H1 (cell line): ENCODE measurements around the gene SH3RF3. TPM values are rescaled to one million over a fixed set of nuclear protein-coding genes. Genes with fewer than 3 reads are reported as not detected.

Experiments used
- CTCF ChIA-PET: fragments of 300-600 bp; sonication (Branson Sonifier 250); formaldehyde crosslinking; loops from one replicate; lab custom pipeline; 2021; ENCODE audit not compliant: partially characterized antibody; lab: Charles Lee
- POLR2A ChIA-PET: fragments of 300-600 bp; sonication (Branson Sonifier 250); formaldehyde crosslinking; loops from one replicate; lab custom pipeline; 2021; ENCODE audit warnings: inconsistent platforms; ENCODE audit not compliant: partially characterized antibody; lab: Charles Lee
- DNase-seq, 2 experiments: peaks; one replicate each; pipeline versions ENCODE4 v3.0.0 to v3.0.0-alpha.2; 2010 to 2022; ENCODE audit warnings: low spot score in 2 of 2, low read depth in 1 of 2, mixed read lengths in 1 of 2
- FAIRE-seq: peaks from 2 replicates; lab custom pipeline; 2011; peaks lifted over from hg19 to GRCh38; lab: Jason Lieb, UNC
- H2AFZ ChIP-seq: 2 replicates; pipeline ENCODE4 v1.8.1; 2012; ENCODE audit warnings: low read length, inconsistent platforms
- H2AK5ac ChIP-seq: 2 replicates; pipeline ENCODE4 v1.6.1; 2013; ENCODE audit warnings: low read depth, low read length
- H2BK120ac ChIP-seq: replicated peaks from 2 replicates; pipeline ENCODE3; 2013; ENCODE audit warnings: low read depth, low read length, inconsistent platforms
- H2BK12ac ChIP-seq: 2 replicates; pipeline ENCODE4 v1.6.1; 2013; ENCODE audit warnings: low read depth, low read length
- H2BK15ac ChIP-seq: 2 replicates; pipeline ENCODE4 v1.6.1; 2013; ENCODE audit warnings: low read length
- H2BK20ac ChIP-seq: 2 replicates; pipeline ENCODE4 v1.6.1; 2013; ENCODE audit warnings: low read length
- H2BK5ac ChIP-seq: 2 replicates; pipeline ENCODE4 v1.6.1; 2013; ENCODE audit warnings: low read depth, low read length
- H3K14ac ChIP-seq: 2 replicates; pipeline ENCODE4 v1.6.1; 2013; ENCODE audit warnings: inconsistent platforms; ENCODE audit not compliant: insufficient read length
- H3K18ac ChIP-seq: 2 replicates; pipeline ENCODE4 v1.6.1; 2013; ENCODE audit warnings: low read length; ENCODE audit errors: extremely low read depth
- H3K23ac ChIP-seq: 2 replicates; pipeline ENCODE4 v1.6.1; 2013; ENCODE audit warnings: inconsistent platforms; ENCODE audit not compliant: insufficient read length
- H3K23me2 ChIP-seq: 2 replicates; pipeline ENCODE4 v1.6.1; 2013; ENCODE audit warnings: low read depth, low read length
- H3K27ac ChIP-seq: 2 replicates; pipeline ENCODE4 v1.6.1; 2011; ENCODE audit warnings: low read depth, low read length, inconsistent platforms
- H3K27me3 ChIP-seq, 4 experiments: replicated peaks in 1 of 4; 1 replicate in 1 of 4; 2 replicates in 3 of 4; pipeline versions ENCODE4 v1.6.1 to v1.8.1; 2011 to 2013; ENCODE audit warnings: low read length in 3 of 4, mild to moderate bottlenecking in 3 of 4, inconsistent platforms in 2 of 4, mixed read lengths in 2 of 4, moderate library complexity in 1 of 4; ENCODE audit not compliant: control insufficient read depth in 3 of 4, insufficient read depth in 3 of 4; ENCODE audit errors: extremely low read depth in 1 of 4
- H3K36me3 ChIP-seq, 4 experiments: 2 replicates each; pipeline versions ENCODE4 v1.6.1 to v1.8.1; 2011 to 2013; ENCODE audit warnings: mild to moderate bottlenecking in 4 of 4, low read length in 3 of 4, moderate library complexity in 2 of 4, control low read depth in 1 of 4, inconsistent platforms in 1 of 4; ENCODE audit not compliant: insufficient read depth in 4 of 4, control insufficient read depth in 2 of 4
- H3K4ac ChIP-seq: replicated peaks from 2 replicates; pipeline ENCODE3; 2013; ENCODE audit warnings: low read length, low read depth, mixed read lengths, inconsistent platforms; ENCODE audit not compliant: insufficient read length
- H3K4me1 ChIP-seq, 4 experiments: replicated peaks in 1 of 4; 1 replicate in 1 of 4; 2 replicates in 3 of 4; pipeline versions ENCODE4 v1.6.1 to v1.8.1; 2011 to 2013; ENCODE audit warnings: low read length in 3 of 4, inconsistent platforms in 2 of 4, mixed read lengths in 1 of 4; ENCODE audit not compliant: insufficient read depth in 4 of 4, control insufficient read depth in 3 of 4
- H3K4me2 ChIP-seq, 2 experiments: 2 replicates each; pipeline versions ENCODE4 v1.6.1 to v1.8.1; 2011 to 2013; ENCODE audit warnings: low read depth in 2 of 2, low read length in 2 of 2, control low read depth in 1 of 2, inconsistent platforms in 1 of 2, mild to moderate bottlenecking in 1 of 2; ENCODE audit not compliant: insufficient read depth in 1 of 2
- H3K4me3 ChIP-seq, 4 experiments: fragments of 200-600, 300-600 bp in 1 of 4; sonication (generic), shearing (Covaris generic), sonication (Bioruptor Twin) in 1 of 4; 2 replicates each; pipeline versions ENCODE4 v1.5.1 to v1.8.1; 2011 to 2016; ENCODE audit warnings: low read length in 4 of 4, low read depth in 3 of 4, control low read depth in 2 of 4, inconsistent platforms in 2 of 4, mild to moderate bottlenecking in 2 of 4, mixed read lengths in 1 of 4, moderate library complexity in 1 of 4; ENCODE audit not compliant: insufficient read depth in 2 of 4; ENCODE audit errors: extremely low read depth in 1 of 4
- H3K56ac ChIP-seq: replicated peaks from 2 replicates; pipeline ENCODE3; 2013; ENCODE audit warnings: low read depth, mild to moderate bottlenecking, mixed read lengths, low read length, inconsistent platforms; ENCODE audit not compliant: insufficient read length
- H3K79me1 ChIP-seq: 2 replicates; pipeline ENCODE4 v1.6.1; 2013; ENCODE audit warnings: low read depth, low read length, control low read depth
- H3K79me2 ChIP-seq, 2 experiments: 2 replicates each; pipeline versions ENCODE4 v1.6.1 to v1.8.1; 2012 to 2013; ENCODE audit warnings: low read length in 2 of 2, mild to moderate bottlenecking in 2 of 2, inconsistent platforms in 1 of 2; ENCODE audit not compliant: insufficient read depth in 2 of 2, control insufficient read depth in 1 of 2
- H3K9ac ChIP-seq, 4 experiments: replicated peaks in 1 of 4; 1 replicate in 1 of 4; 2 replicates in 3 of 4; pipeline versions ENCODE4 v1.6.1 to v1.8.1; 2011 to 2013; ENCODE audit warnings: low read depth in 3 of 4, low read length in 3 of 4, control low read depth in 2 of 4, mild to moderate bottlenecking in 2 of 4, moderate library complexity in 2 of 4, inconsistent platforms in 1 of 4; ENCODE audit errors: extremely low read depth in 1 of 4
- H3K9me3 ChIP-seq, 2 experiments: 2 replicates each; pipeline versions ENCODE4 v1.6.1 to v1.8.1; 2012 to 2013; ENCODE audit warnings: mild to moderate bottlenecking in 2 of 2, moderate library complexity in 2 of 2, control low read depth in 1 of 2, inconsistent platforms in 1 of 2, low read depth in 1 of 2, low read length in 1 of 2, mixed read lengths in 1 of 2; ENCODE audit not compliant: insufficient read depth in 2 of 2
- H4K20me1 ChIP-seq, 2 experiments: replicated peaks in 1 of 2; 2 replicates each; pipeline versions ENCODE3 to v1.8.1; 2011 to 2013; ENCODE audit warnings: inconsistent platforms in 2 of 2, low read length in 2 of 2, mild to moderate bottlenecking in 1 of 2; ENCODE audit not compliant: insufficient read depth in 2 of 2, control insufficient read depth in 1 of 2
- H4K5ac ChIP-seq: 2 replicates; pipeline ENCODE4 v1.6.1; 2013; ENCODE audit warnings: low read length, low read depth, mixed read lengths, inconsistent platforms; ENCODE audit not compliant: insufficient read length
- H4K8ac ChIP-seq: 2 replicates; pipeline ENCODE4 v1.8.0; 2013; ENCODE audit warnings: mild to moderate bottlenecking, moderate library complexity, low read length, inconsistent platforms; ENCODE audit not compliant: insufficient read depth; ENCODE audit errors: extremely low read depth
- H4K91ac ChIP-seq: replicated peaks from 2 replicates; pipeline ENCODE3; 2013; ENCODE audit warnings: low read length, mixed read lengths, inconsistent platforms; ENCODE audit not compliant: insufficient read length
- CHD1 ChIP-seq: IDR thresholded peaks from 2 replicates; pipeline ENCODE4 v1.6.1; 2012; ENCODE audit warnings: low read depth, low read length, improper control_type of control experiment
- FOSL1 ChIP-seq: IDR thresholded peaks from 2 replicates; pipeline ENCODE4 v1.6.1; 2011; ENCODE audit warnings: mild to moderate bottlenecking, low read depth, low read length, moderate library complexity; ENCODE audit not compliant: insufficient read depth
- RBBP5 ChIP-seq: IDR thresholded peaks from 2 replicates; pipeline ENCODE4 v1.7.1; 2012; ENCODE audit warnings: low read depth, mild to moderate bottlenecking, inconsistent platforms, low read length, moderate library complexity, borderline replicate concordance
- RXRA ChIP-seq: IDR thresholded peaks from 2 replicates; pipeline ENCODE4 v1.6.1; 2011; ENCODE audit warnings: low read depth, mild to moderate bottlenecking, low read length, moderate library complexity; ENCODE audit not compliant: insufficient read depth
- SIRT6 ChIP-seq: IDR thresholded peaks from one replicate; pipeline ENCODE4 v1.7.1; 2012; ENCODE audit warnings: low read length, inconsistent platforms
- SRF ChIP-seq: IDR thresholded peaks from 2 replicates; pipeline ENCODE4 v1.6.1; 2011; ENCODE audit warnings: mild to moderate bottlenecking, low read depth, low read length, moderate library complexity
- TAF1 ChIP-seq: IDR thresholded peaks from 2 replicates; pipeline ENCODE4 v1.6.1; 2011; ENCODE audit warnings: mild to moderate bottlenecking, low read depth, low read length
- ZNF274 ChIP-seq: IDR thresholded peaks from 2 replicates; pipeline ENCODE4 v1.7.0; 2012; ENCODE audit warnings: low read length, borderline replicate concordance; ENCODE audit errors: extremely low read depth
- WGBS, 2 experiments: shearing (Covaris generic) in 1 of 2; methylation state at CpG; one replicate each; pipeline versions ENCODE4 v1.1.6 to v1.1.7; 2013 to 2015; ENCODE audit warnings: low lambda C conversion rate in 2 of 2, mixed read lengths in 2 of 2, inconsistent platforms in 1 of 2, low coverage in 1 of 2, missing lambda C conversion rate in 1 of 2; ENCODE audit not compliant: insufficient replicate concordance in 2 of 2, insufficient coverage in 1 of 2, insufficient read length in 1 of 2; ENCODE audit errors: extremely low coverage in 1 of 2, missing lambda C conversion rate in 1 of 2; 5-methylcytosine and 5-hydroxymethylcytosine counted together
- polyA plus RNA-seq, 7 experiments: library from polyadenylated mRNA; depleted of rRNA in 3 of 7; stranded (reverse) in 5 of 7; unstranded in 2 of 7; fragments of >200 nt in 5 of 7; fragments of 200-250 nt in 2 of 7; gene quantifications; 1 replicate in 5 of 7; 2 replicates in 1 of 7; 4 replicates in 1 of 7; pipeline versions ENCODE4 v1.2.1 to v1.2.3, GENCODE V29; 2011 to 2013; ENCODE audit warnings: missing spikeins in 2 of 7, mixed read lengths in 2 of 7
- total RNA-seq: library from RNA; stranded (reverse); fragmentation: NEBNext Ultra II Directional; extraction: Animal tissue kit (Norgen Biotek cat#: 25700); gene quantifications from 2 replicates; pipeline ENCODE4 v1.2.1, GENCODE V29; 2021
- TF ChIP-seq, protein P1 (sequence below): IDR thresholded peaks from 2 replicates; pipeline ENCODE4 v1.6.1; 2012; ENCODE audit warnings: low read length, inconsistent platforms
- TF ChIP-seq, protein P2 (sequence below): IDR thresholded peaks from 2 replicates; pipeline ENCODE4 v1.6.1; 2011; ENCODE audit warnings: low read length, improper control_type of control experiment

Gene SH3RF3
- total and polyA plus RNA-seq, 2 of the 8 experiments (the other 6 are each of a cell fraction or from before 2014, with no cell fraction given) = 0.11 to 0.65 TPM

DNA sequence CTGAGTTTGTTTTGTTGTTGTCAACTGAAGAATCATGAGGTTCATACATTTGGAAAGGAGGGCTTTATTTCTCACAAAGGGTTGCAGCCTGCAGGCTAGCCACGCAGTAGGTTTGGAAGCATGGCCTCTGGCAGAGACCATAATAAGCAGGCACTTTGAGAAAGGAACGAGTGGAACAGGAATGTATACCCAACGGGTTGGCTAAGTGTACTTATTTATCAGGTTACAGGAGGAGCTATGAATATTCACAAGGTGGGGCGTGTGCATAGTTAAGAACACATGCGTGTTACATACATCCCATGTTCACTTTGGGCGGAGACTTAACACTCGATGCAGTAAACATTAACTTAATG is 30.1 kb upstream of the SH3RF3 start:
- H3K4me2 ChIP-seq = no peak overlapping the region
- no peak overlapping the region for H2BK15ac ChIP-seq
- no peak overlapping the region for H2BK5ac ChIP-seq
- H3K9me3 ChIP-seq = peaks cover 7 to 13% of the 10 kb centered on the region in 2 experiments
- H2BK12ac ChIP-seq = no peak overlapping the region
- H3K27me3 ChIP-seq = peaks cover 20 to 54% (median 37%) of the 10 kb centered on the region in 4 experiments
- FAIRE-seq (no peak), DNase-seq (no peak)
- no peaks in the 10 kb centered on the region for H4K20me1 ChIP-seq
- no peak overlapping the region for H3K4me3 ChIP-seq
- H4K5ac ChIP-seq = no peak overlapping the region
- H4K91ac ChIP-seq = no peak overlapping the region
- H3K4me1 ChIP-seq = peaks cover 0 to 2% (median 0%) of the 10 kb centered on the region in 4 experiments; a peak in 1 of 7 replicates
- no peak overlapping the region for H3K18ac ChIP-seq
- no peak overlapping the region for H2AFZ ChIP-seq
- H3K9ac ChIP-seq = no peak overlapping the region
- no peak overlapping the region for H2AK5ac ChIP-seq
- H3K56ac ChIP-seq = no peak overlapping the region
- H3K4ac ChIP-seq = no peak overlapping the region
- H3K79me1 ChIP-seq = no peaks in the 10 kb centered on the region
- no peak overlapping the region for H2BK120ac ChIP-seq
- no peak overlapping the region for H4K8ac ChIP-seq
- H3K79me2 ChIP-seq = no peaks in the 10 kb centered on the region
- H3K27ac ChIP-seq = no peak overlapping the region
- no peaks in the 10 kb centered on the region for H3K36me3 ChIP-seq
- H3K23ac ChIP-seq = no peak overlapping the region
- H3K23me2 ChIP-seq = no peaks in the 10 kb centered on the region
- WGBS, 2 experiments = 70% methylated on average over 7 of the region's 7 CpGs; no CpG with 5 or more reads in 1 of the 2 experiments
- no peak overlapping the region for H2BK20ac ChIP-seq
- ChIA-PET POLR2A (no interaction called here), CTCF (interaction anchor here (0.8 kb wide), 1 partner anchor 33 kb away, joined by 3 read pairs; no protein-coding TSS in a partner anchor)
- no peak overlapping the region for H3K14ac ChIP-seq
- TF ChIP-seq SIRT6 = no peak
- TF ChIP-seq, protein P1, sequence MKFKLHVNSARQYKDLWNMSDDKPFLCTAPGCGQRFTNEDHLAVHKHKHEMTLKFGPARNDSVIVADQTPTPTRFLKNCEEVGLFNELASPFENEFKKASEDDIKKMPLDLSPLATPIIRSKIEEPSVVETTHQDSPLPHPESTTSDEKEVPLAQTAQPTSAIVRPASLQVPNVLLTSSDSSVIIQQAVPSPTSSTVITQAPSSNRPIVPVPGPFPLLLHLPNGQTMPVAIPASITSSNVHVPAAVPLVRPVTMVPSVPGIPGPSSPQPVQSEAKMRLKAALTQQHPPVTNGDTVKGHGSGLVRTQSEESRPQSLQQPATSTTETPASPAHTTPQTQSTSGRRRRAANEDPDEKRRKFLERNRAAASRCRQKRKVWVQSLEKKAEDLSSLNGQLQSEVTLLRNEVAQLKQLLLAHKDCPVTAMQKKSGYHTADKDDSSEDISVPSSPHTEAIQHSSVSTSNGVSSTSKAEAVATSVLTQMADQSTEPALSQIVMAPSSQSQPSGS = no peak
- no peak for TF ChIP-seq RBBP5
- TF ChIP-seq, protein P2, sequence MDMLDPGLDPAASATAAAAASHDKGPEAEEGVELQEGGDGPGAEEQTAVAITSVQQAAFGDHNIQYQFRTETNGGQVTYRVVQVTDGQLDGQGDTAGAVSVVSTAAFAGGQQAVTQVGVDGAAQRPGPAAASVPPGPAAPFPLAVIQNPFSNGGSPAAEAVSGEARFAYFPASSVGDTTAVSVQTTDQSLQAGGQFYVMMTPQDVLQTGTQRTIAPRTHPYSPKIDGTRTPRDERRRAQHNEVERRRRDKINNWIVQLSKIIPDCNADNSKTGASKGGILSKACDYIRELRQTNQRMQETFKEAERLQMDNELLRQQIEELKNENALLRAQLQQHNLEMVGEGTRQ = no peak
- no peak for TF ChIP-seq CHD1
- TF ChIP-seq RXRA = no peak
- no peak for TF ChIP-seq TAF1
- TF ChIP-seq SRF = no peak
- TF ChIP-seq FOSL1 = no peak
- no peak for TF ChIP-seq ZNF274
